ENCODE data around the gene ARHGAP44.

ARHGAP44 gene

DNA sequence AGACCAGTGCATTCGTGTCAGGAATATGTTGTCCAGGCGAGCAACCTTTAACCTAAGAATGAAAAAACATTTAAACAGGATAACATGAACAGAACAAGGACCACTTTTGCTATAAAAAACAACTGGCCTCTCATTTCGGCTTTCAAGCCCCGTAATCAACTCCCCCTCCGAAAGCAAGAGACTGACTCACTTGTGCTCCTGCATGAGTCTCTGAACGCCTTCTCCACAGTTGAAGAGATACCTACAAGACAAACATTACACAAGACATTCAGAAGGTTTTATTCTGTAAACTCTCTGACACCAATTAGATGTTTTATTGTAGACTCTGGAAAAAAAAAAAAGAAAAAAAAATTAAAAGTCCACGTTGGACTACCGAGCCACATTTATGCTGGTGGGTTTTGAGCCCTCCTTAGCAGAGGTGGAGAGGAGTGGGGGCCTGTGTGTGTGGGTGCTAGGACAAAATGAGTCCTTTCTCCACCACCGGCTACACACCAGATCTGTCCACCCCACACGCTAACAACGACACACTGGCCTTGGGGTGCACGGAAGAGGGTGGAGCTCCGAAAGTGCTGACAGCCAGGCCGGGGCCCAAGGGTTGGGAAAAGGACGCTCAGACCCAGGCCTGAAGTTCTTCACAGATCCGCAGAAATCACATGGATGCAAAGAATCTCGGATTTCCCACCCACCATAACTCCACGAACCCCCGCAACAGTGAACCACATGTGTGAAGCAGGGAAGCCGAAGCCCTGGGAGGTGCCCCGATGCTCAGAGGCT, 227.8 kb downstream of the ARHGAP44 start:
- peaks cover 32% of the 10 kb centered on the region for H3K36me3 ChIP-seq (ENCODE audit: insufficient read depth, low read length)
- peak overlapping the region; percentile 56 for H3K27ac ChIP-seq (ENCODE audit: low read depth, low read length)
- H3K27me3 ChIP-seq (ENCODE audit: insufficient read depth, low read length), result no peaks in the 10 kb centered on the region
- peak overlapping the region; percentile 96 for H3K4me3 ChIP-seq (ENCODE audit: low read depth, low read length)
- H2AFZ ChIP-seq (ENCODE audit: low read length, unreplicated experiment), result peak overlapping the region; percentile 99
- H3K79me2 ChIP-seq (ENCODE audit: control insufficient read depth, insufficient read depth, low read length, unreplicated experiment), result peaks cover 33% of the 10 kb centered on the region
- H3K4me1 ChIP-seq (ENCODE audit: control insufficient read depth, insufficient read depth, low read length, unreplicated experiment), result no peaks in the 10 kb centered on the region

DNA sequence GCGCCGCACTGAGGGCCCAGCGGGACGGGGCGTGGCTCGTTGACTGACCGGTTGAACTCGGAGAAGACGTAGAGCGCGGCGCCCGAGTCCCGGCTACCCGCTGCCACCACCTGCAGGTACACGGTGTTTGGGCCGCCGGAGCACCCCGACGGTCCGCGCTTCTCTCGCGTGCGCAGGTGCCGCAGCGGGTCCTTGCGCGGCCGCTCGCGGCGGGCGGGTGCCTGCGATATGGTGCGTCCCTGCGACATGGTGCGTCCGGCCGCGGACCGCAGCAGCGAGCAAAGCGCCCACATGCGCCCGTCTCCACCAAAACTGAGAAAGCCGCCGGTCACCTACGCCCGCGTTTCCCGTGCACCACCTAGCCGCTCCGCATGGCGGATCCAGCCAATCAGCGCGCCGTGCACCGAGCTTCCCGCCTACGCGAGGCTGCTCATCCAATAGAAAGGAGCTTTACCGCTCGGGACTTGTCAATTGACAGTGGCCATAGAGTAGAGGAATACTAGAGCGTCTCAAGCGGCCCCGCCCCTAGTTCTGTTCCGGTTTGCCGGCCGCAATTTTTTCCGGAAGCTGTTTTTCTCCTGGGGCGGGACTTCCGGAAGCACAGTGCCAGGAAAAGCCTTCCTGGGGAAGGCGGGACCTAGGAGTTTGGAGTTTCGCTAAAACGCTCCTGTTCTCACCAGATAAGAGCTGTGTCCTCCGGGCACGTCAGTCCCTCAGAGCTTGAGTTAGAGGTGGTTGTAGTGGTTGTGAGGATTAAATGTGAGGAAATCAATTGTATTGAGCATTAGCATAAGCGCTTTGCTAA, 228.6 kb downstream of the ARHGAP44 start, which contains the start of gene ELAC2:
Gene ELAC2, minus strand, starts transcription at position 373 of the 805 bp plus-strand sequence. Its CDS starts 80 bp downstream, at position 293.
- peaks cover 33% of the 10 kb centered on the region for H3K79me2 ChIP-seq (ENCODE audit: control insufficient read depth, insufficient read depth, low read length, unreplicated experiment)
- H2AFZ ChIP-seq (ENCODE audit: low read length, unreplicated experiment), result peak within 1 kb of the TSS; percentile 99
- H3K27me3 ChIP-seq (ENCODE audit: insufficient read depth, low read length), result no peaks in the 10 kb centered on the region
- H3K4me1 ChIP-seq (ENCODE audit: control insufficient read depth, insufficient read depth, low read length, unreplicated experiment), result no peaks in the 10 kb centered on the region
- H3K27ac ChIP-seq (ENCODE audit: low read depth, low read length), result peak within 1 kb of the TSS; percentile 80
- H3K36me3 ChIP-seq (ENCODE audit: insufficient read depth, low read length), result peaks cover 26% of the 10 kb centered on the region
- H3K4me3 ChIP-seq (ENCODE audit: low read depth, low read length), result peak within 1 kb of the TSS; percentile 96

DNA sequence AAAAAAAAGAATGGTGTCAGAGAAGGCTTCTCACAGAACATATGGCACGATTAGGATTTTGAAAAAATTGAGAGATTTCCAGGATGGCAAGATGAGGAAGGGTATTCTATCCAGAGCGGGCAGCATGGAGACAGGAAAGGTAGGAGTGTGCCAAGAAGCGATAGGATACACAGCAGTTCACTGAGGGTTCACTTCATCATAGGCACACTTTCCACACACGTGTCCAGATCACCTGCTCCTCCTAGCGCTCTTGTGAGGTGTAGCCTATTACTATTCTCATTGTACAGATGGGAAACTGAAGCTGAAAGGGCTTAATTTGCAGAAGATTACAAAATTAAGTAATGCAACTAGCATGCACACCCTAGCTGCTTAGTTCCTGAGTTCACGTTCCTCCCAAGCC, 234.7 kb downstream of the ARHGAP44 start:
- Histone ChIP-seq H3K4me1 (ENCODE audit: control insufficient read depth, insufficient read depth, low read length, unreplicated experiment) (no peaks in the 10 kb centered on the region), H3K4me3 (ENCODE audit: low read depth, low read length) (no peak overlapping the region), H3K79me2 (ENCODE audit: control insufficient read depth, insufficient read depth, low read length, unreplicated experiment) (no peaks in the 10 kb centered on the region), H3K27ac (ENCODE audit: low read depth, low read length) (no peak overlapping the region), H3K36me3 (ENCODE audit: insufficient read depth, low read length) (no peaks in the 10 kb centered on the region), H3K27me3 (ENCODE audit: insufficient read depth, low read length) (0 out of 2 replicates have a peak, but pooled peaks cover 6% of the 10 kb centered on the region), H2AFZ (ENCODE audit: low read length, unreplicated experiment) (no peak overlapping the region)

DNA sequence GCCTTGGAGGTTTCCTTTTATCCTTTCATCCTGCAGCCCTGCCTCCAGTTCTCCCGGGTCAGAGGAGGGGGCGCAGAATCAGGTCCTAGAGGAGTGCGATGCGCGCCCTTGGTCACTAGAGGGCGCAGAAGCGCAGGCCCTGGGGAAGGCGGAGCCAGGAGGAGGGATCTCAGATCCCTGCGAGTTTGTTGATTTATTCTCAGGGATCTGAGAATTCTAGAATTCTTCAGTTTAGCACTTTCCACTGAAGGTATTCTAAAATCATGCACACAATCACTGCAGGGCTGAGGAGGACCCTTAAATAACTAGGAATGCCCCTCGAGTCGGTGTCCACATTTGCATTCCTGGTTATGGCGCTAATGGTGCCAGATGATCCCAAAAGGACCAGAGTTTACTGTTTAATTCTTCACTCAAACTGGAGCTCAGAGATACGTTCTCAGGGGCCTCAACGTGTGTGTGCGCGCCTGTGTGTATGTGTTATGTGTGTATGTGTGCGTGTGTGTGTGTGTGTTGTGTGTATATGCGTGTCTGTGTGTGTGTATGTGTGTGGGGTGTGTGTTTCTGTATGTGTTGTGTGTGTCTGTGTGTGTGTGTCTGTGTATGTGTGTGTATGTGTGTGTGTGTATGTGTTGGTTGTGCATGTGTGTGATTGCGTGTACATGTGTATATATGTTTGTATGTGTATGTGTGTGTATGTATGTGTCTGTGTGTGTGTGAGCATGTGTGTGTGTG, 235.4 kb downstream of the ARHGAP44 start:
- no peaks in the 10 kb centered on the region for H3K36me3 ChIP-seq (ENCODE audit: insufficient read depth, low read length)
- H3K4me3 ChIP-seq (ENCODE audit: low read depth, low read length), result no peak overlapping the region
- H3K79me2 ChIP-seq (ENCODE audit: control insufficient read depth, insufficient read depth, low read length, unreplicated experiment), result no peaks in the 10 kb centered on the region
- H3K27me3 ChIP-seq (ENCODE audit: insufficient read depth, low read length), result 0 out of 2 replicates have a peak, but pooled peaks cover 6% of the 10 kb centered on the region
- H2AFZ ChIP-seq (ENCODE audit: low read length, unreplicated experiment), result no peak overlapping the region
- H3K27ac ChIP-seq (ENCODE audit: low read depth, low read length), result no peak overlapping the region
- H3K4me1 ChIP-seq (ENCODE audit: control insufficient read depth, insufficient read depth, low read length, unreplicated experiment), result no peaks in the 10 kb centered on the region

DNA sequence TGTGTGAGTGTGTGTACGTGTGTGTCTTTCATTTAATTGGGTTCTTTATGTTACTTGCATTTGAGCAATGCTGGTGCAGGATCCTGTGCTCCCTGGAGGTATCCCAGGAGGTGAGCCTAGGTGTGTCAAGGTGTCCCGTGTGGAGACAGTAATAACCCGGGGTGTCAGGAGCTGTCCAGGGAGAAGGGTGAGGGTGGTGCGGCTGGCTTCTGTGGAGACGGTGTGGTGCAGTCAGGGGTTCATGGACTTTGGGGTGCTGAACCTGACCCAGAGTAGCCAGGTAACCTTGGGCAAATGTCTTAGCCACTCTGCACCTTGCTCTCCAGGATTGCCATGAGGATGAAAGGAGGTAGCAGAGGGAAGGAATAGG, 235.9 kb downstream of the ARHGAP44 start:
- no peak overlapping the region for H2AFZ ChIP-seq (ENCODE audit: low read length, unreplicated experiment)
- H3K27ac ChIP-seq (ENCODE audit: low read depth, low read length), result no peak overlapping the region
- H3K4me1 ChIP-seq (ENCODE audit: control insufficient read depth, insufficient read depth, low read length, unreplicated experiment), result no peaks in the 10 kb centered on the region
- no peaks in the 10 kb centered on the region for H3K79me2 ChIP-seq (ENCODE audit: control insufficient read depth, insufficient read depth, low read length, unreplicated experiment)
- 0 out of 2 replicates have a peak, but pooled peaks cover 6% of the 10 kb centered on the region for H3K27me3 ChIP-seq (ENCODE audit: insufficient read depth, low read length)
- no peaks in the 10 kb centered on the region for H3K36me3 ChIP-seq (ENCODE audit: insufficient read depth, low read length)
- H3K4me3 ChIP-seq (ENCODE audit: low read depth, low read length), result no peak overlapping the region

DNA sequence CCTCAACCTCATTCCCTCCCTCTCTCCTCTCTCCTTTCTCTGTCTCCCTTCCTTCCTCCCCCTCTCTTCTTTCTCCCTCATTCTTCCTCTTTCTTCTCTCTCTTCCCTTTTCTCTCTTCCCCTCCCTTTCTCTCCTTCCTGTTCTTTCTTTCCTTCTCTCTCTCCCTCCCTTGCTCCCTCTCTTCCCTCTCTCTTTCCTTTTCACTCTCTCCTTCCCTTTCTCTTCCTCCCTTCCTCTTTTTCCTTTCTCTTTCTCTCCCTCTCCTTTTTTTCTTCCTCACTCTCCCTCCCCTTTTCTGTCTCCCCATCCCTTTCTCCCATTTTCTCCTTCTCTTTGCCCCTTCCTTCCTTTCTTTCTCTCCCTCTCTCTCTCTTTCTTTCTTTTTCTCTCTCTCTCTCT, 236.4 kb downstream of the ARHGAP44 start:
- Histone ChIP-seq H3K79me2 (ENCODE audit: control insufficient read depth, insufficient read depth, low read length, unreplicated experiment) (no peaks in the 10 kb centered on the region), H3K36me3 (ENCODE audit: insufficient read depth, low read length) (no peaks in the 10 kb centered on the region), H3K27ac (ENCODE audit: low read depth, low read length) (no peak overlapping the region), H2AFZ (ENCODE audit: low read length, unreplicated experiment) (no peak overlapping the region), H3K4me1 (ENCODE audit: control insufficient read depth, insufficient read depth, low read length, unreplicated experiment) (no peaks in the 10 kb centered on the region), H3K27me3 (ENCODE audit: insufficient read depth, low read length) (0 out of 2 replicates have a peak, but pooled peaks cover 6% of the 10 kb centered on the region), H3K4me3 (ENCODE audit: low read depth, low read length) (no peak overlapping the region)

DNA sequence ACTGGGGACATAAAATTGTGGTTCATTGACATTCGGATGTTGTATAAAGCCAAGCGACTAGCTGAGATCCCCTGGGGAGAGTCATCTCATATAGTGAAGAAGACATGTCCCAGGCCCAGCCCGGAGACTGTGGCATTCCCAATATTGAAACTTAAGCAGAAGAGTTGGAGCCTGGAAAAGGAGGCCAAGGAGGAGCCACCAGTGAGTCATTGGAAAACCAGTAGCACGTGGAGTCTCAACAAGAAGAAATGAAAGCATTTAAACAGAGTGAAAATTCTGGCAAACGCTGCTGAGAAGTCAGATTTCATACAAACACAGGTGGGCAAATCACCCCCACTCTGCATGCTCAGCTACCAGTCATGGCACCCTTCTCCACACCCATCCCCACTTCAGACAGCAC, 237.9 kb downstream of the ARHGAP44 start:
- no peak overlapping the region for H3K27ac ChIP-seq (ENCODE audit: low read depth, low read length)
- H2AFZ ChIP-seq (ENCODE audit: low read length, unreplicated experiment), result no peak overlapping the region

DNA sequence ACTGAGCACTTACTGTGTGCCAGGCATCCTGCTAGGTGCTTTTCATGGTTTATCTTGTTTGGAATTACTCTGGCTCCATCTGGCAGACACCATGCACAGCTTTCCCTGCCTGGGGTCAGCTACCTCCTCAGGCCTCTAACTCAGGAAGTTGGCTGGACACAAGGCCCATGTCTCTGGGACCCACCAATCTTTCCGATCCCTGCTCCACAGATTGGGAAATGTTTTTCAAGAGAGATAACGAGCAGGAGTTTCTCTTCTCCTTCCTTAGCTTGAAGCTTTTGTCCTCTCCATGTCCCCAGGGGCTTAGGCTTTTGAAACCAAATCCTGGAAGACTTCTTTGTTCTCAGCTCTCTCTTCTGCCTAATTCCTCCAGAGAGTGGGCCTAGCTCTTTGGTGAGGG, 240.0 kb downstream of the ARHGAP44 start:
- no peaks in the 10 kb centered on the region for H3K79me2 ChIP-seq (ENCODE audit: control insufficient read depth, insufficient read depth, low read length, unreplicated experiment)
- H3K36me3 ChIP-seq (ENCODE audit: insufficient read depth, low read length), result no peaks in the 10 kb centered on the region
- no peak overlapping the region for H2AFZ ChIP-seq (ENCODE audit: low read length, unreplicated experiment)
- H3K4me1 ChIP-seq (ENCODE audit: control insufficient read depth, insufficient read depth, low read length, unreplicated experiment), result no peaks in the 10 kb centered on the region
- H3K27me3 ChIP-seq (ENCODE audit: insufficient read depth, low read length), result 0 out of 2 replicates have a peak, but pooled peaks cover 6% of the 10 kb centered on the region
- H3K27ac ChIP-seq (ENCODE audit: low read depth, low read length), result no peak overlapping the region
- H3K4me3 ChIP-seq (ENCODE audit: low read depth, low read length), result no peak overlapping the region

More for the DNA sequence above, 237.9 kb downstream of the ARHGAP44 start:
- Histone ChIP-seq H3K4me3 (ENCODE audit: low read depth, low read length) (no peak overlapping the region), H3K27me3 (ENCODE audit: insufficient read depth, low read length) (0 out of 2 replicates have a peak, but pooled peaks cover 6% of the 10 kb centered on the region), H3K4me1 (ENCODE audit: control insufficient read depth, insufficient read depth, low read length, unreplicated experiment) (no peaks in the 10 kb centered on the region), H3K79me2 (ENCODE audit: control insufficient read depth, insufficient read depth, low read length, unreplicated experiment) (no peaks in the 10 kb centered on the region), H3K36me3 (ENCODE audit: insufficient read depth, low read length) (no peaks in the 10 kb centered on the region)

DNA sequence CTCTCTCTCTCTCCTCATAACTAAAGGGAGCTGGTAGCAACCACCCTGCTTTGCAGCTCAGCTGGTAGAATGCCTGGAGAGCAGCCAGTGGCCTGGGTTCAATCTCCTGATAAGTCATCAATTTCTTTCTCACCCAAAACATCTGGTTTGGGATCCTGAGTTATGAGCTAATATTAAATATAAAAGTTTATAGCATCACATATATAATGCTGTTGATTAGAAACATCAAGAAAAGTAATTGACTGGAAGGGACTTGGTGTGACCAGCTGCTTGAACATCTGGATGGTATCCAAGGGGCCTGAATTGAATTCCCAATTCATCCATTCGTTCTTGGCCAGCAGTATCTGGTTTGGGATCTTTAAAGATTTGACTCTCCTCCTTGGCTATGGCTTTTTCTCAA, 240.8 kb downstream of the ARHGAP44 start:
- Histone ChIP-seq H2AFZ (ENCODE audit: low read length, unreplicated experiment) (no peak overlapping the region), H3K4me1 (ENCODE audit: control insufficient read depth, insufficient read depth, low read length, unreplicated experiment) (no peaks in the 10 kb centered on the region), H3K79me2 (ENCODE audit: control insufficient read depth, insufficient read depth, low read length, unreplicated experiment) (no peaks in the 10 kb centered on the region), H3K4me3 (ENCODE audit: low read depth, low read length) (no peak overlapping the region), H3K27ac (ENCODE audit: low read depth, low read length) (no peak overlapping the region), H3K27me3 (ENCODE audit: insufficient read depth, low read length) (0 out of 2 replicates have a peak, but pooled peaks cover 6% of the 10 kb centered on the region), H3K36me3 (ENCODE audit: insufficient read depth, low read length) (no peaks in the 10 kb centered on the region)

Measured in ACC112 (cell line).